ENCODE results near the gene CCER1. TPM values are rescaled to one million over a fixed set of nuclear protein-coding genes. Genes with fewer than 3 reads are reported as not detected.

CCER1 gene
- total and polyA plus RNA-seq, 12 donors: not detected

- no peaks in the 10 kb centered on the region for H3K27me3 ChIP-seq
- H3K9me3 ChIP-seq: no peaks in the 10 kb centered on the region
- H3K36me3 ChIP-seq: no peaks in the 10 kb centered on the region
- no peak overlapping the region for H3K27ac ChIP-seq
- ATAC-seq (no peak), DNase-seq (no peak)
- intact Hi-C loops (cut with DNase I): no loop called here
- no peak overlapping the region for H3K4me3 ChIP-seq
- TF ChIP-seq, protein P1, sequence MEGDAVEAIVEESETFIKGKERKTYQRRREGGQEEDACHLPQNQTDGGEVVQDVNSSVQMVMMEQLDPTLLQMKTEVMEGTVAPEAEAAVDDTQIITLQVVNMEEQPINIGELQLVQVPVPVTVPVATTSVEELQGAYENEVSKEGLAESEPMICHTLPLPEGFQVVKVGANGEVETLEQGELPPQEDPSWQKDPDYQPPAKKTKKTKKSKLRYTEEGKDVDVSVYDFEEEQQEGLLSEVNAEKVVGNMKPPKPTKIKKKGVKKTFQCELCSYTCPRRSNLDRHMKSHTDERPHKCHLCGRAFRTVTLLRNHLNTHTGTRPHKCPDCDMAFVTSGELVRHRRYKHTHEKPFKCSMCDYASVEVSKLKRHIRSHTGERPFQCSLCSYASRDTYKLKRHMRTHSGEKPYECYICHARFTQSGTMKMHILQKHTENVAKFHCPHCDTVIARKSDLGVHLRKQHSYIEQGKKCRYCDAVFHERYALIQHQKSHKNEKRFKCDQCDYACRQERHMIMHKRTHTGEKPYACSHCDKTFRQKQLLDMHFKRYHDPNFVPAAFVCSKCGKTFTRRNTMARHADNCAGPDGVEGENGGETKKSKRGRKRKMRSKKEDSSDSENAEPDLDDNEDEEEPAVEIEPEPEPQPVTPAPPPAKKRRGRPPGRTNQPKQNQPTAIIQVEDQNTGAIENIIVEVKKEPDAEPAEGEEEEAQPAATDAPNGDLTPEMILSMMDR (IDR thresholded peaks at IDR 0.05): no peak
- no peaks in the 10 kb centered on the region for H3K4me1 ChIP-seq
- WGBS, 2 donors: 46 to 60% methylated on average over 2 of the region's 2 CpGs
Observed at GRCh38 chr12:90964616-90965015, 9.6 kb upstream of the CCER1 start.

DNA sequence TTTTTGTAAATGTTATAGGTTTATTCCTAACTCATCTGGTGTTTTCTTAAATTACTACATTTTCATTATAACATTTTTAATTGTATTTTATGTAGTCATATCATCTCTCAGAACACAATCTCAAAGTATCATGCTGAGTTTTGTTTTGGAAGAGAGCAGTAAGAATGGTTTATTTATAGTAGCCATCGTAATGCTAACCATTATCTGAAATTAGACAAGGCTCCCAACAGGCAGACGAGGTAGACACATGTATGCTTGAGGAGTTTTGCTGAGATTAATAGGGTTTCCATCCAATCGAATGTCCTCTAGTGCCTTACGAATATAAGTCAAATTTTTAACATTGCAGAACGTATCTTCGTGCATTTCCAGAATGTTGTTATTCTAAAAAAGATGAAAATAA is 9.0 kb upstream of the CCER1 start:
- no peaks in the 10 kb centered on the region for H3K9me3 ChIP-seq
- 46 to 57% methylated on average over 6 of the region's 6 CpGs for WGBS, 2 donors
- intact Hi-C loops (cut with DNase I): no loop called here
- ATAC-seq (peak in 2 of 8 donors; percentile 50 to 68), DNase-seq (no peak)
- TF ChIP-seq, protein P1 (IDR thresholded peaks at IDR 0.05): no peak
- H3K27me3 ChIP-seq: no peaks in the 10 kb centered on the region
- no peaks in the 10 kb centered on the region for H3K36me3 ChIP-seq
- no peaks in the 10 kb centered on the region for H3K4me1 ChIP-seq
- no peak overlapping the region for H3K4me3 ChIP-seq
- H3K27ac ChIP-seq: no peak overlapping the region

- Histone ChIP-seq H3K27me3 (no peaks in the 10 kb centered on the region), H3K4me1 (no peaks in the 10 kb centered on the region), H3K4me3 (no peak overlapping the region), H3K9me3 (no peaks in the 10 kb centered on the region), H3K36me3 (no peaks in the 10 kb centered on the region), H3K27ac (no peak overlapping the region)
- intact Hi-C loops (cut with DNase I): no loop called here
- WGBS, 2 donors: 90 to 95% methylated on average over 4 of the region's 4 CpGs
- TF ChIP-seq, protein P1 (IDR thresholded peaks at IDR 0.05): no peak
- DNase-seq (no peak), ATAC-seq (no peak)
Observed at GRCh38 chr12:90961154-90961553, 6.2 kb upstream of the CCER1 start.

DNA sequence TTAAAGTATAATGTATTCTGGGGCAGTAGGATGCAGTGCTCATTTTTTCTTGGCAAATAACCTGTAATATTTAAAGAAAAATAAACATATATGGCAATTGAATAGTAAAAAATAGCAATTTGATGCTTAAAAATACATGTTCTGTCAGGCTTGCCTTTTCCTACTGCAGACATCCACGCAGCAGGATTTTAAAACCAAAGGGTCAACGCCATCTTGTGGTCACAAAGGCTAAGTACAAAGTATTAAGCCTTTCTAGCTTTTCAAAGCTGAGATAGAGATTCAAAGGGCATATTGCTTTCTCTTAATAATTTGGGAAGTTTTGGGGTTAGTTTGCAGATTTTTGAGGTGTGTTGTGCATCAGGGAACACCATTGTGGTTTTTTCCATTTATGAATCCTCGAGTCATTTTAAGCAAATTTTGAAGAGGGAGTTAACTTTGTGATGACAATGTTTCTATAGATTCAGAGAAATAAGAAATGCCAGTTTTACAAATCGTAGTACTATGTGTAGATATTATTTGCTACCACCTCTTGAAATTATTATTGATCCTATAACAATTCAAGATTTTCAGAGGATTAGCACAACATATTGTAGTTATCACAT is 4.7 kb upstream of the CCER1 start:
- Histone ChIP-seq H3K4me1 (no peaks in the 10 kb centered on the region), H3K36me3 (no peaks in the 10 kb centered on the region), H3K27ac (no peak overlapping the region), H3K27me3 (no peaks in the 10 kb centered on the region), H3K9me3 (no peaks in the 10 kb centered on the region), H3K4me3 (peak overlapping the region in 1 of 10 donors; percentile 6)
- ATAC-seq: peak in 6 of 8 donors; percentile 42 to 65 (median 56)
- DNase-seq: peak in 1 of 2 donors; percentile 26
- TF ChIP-seq, protein P1 (IDR thresholded peaks at IDR 0.05): peak; percentile 48 to 78 (median 73)
- WGBS, 2 donors: 2 to 12% methylated on average over 4 of the region's 4 CpGs
- intact Hi-C loops (cut with DNase I): no loop called here
